Lung (tissue), 12 donors: ENCODE measurements around the gene ATXN2. TPM values are rescaled to one million over a fixed set of nuclear protein-coding genes. Genes with fewer than 3 reads are reported as not detected.

Experiments
- ATAC-seq: fragments of 200-7000 bp; cut with Tn5 transposase; one replicate; pipeline ENCODE4 v1.9.1; 2020; ENCODE audit warnings: moderate number of reproducible peaks; ENCODE audit not compliant: insufficient read depth, low FRiP score
- DNase-seq, 3 donors: peaks; one replicate each; pipeline ENCODE4 v3.0.0-alpha.2; 2013 to 2017
- H3K27ac ChIP-seq, 2 donors: one replicate each; pipeline ENCODE4 v1.5.1; 2013; ENCODE audit warnings: mild to moderate bottlenecking in 2 of 2, moderate library complexity in 2 of 2, control low read depth in 1 of 2, inconsistent platforms in 1 of 2, low read depth in 1 of 2, low read length in 1 of 2
- H3K27me3 ChIP-seq, 3 donors: one replicate each; pipeline ENCODE4 v1.5.1; 2013; ENCODE audit warnings: low read length in 2 of 3; ENCODE audit not compliant: control insufficient read depth in 3 of 3, insufficient read depth in 3 of 3
- H3K36me3 ChIP-seq, 4 donors: one replicate each; pipeline ENCODE4 v1.5.1; 2013; ENCODE audit warnings: low read length in 4 of 4, mild to moderate bottlenecking in 1 of 4, moderate library complexity in 1 of 4; ENCODE audit not compliant: control insufficient read depth in 4 of 4, insufficient read depth in 4 of 4
- H3K4me1 ChIP-seq, 5 donors: one replicate each; pipeline ENCODE4 v1.5.1; 2013; ENCODE audit warnings: low read length in 5 of 5, mild to moderate bottlenecking in 2 of 5, moderate library complexity in 1 of 5; ENCODE audit not compliant: control insufficient read depth in 5 of 5, insufficient read depth in 5 of 5
- H3K4me3 ChIP-seq: one replicate; pipeline ENCODE4 v1.5.1; 2013; ENCODE audit warnings: mild to moderate bottlenecking, control low read depth, moderate library complexity
- H3K9ac ChIP-seq, 2 donors: one replicate each; pipeline ENCODE4 v1.5.1; 2013; ENCODE audit warnings: low read length in 2 of 2, control low read depth in 1 of 2; ENCODE audit not compliant: insufficient read depth in 1 of 2
- H3K9me3 ChIP-seq, 4 donors: one replicate each; pipeline ENCODE4 v1.5.1; 2013; ENCODE audit warnings: low read length in 3 of 4, mild to moderate bottlenecking in 1 of 4, moderate library complexity in 1 of 4; ENCODE audit not compliant: control insufficient read depth in 4 of 4, insufficient read depth in 3 of 4
- WGBS, 2 donors: extraction: QIAGEN DNeasy Blood & Tissue Kit; methylation state at CpG; one replicate each; pipeline ENCODE4 v1.1.7; 2013; 5-methylcytosine and 5-hydroxymethylcytosine counted together
- polyA plus RNA-seq, 2 donors: library from polyadenylated mRNA; stranded (reverse); fragments of 200-250 nt; gene quantifications; one replicate each; pipeline ENCODE4 v1.2.1, GENCODE V29; 2013
- total RNA-seq, 2 donors: library from RNA; depleted of rRNA in 1 of 2; stranded (reverse); fragments of >200 nt in 1 of 2; gene quantifications; one replicate each; pipeline ENCODE4 v1.2.1, GENCODE V29; 2014 to 2021
- TF ChIP-seq, protein P1 (sequence below): IDR thresholded peaks from 2 replicates; pipeline ENCODE4 v1.5.1; 2012; ENCODE audit warnings: mild to moderate bottlenecking; ENCODE audit errors: control extremely low read depth, extremely low read depth
- donor health status: control.
- donor health status: control.
- donor health status: Bipolar disorder and iron deficiency.
- donor health status: healthy.
- donor health status: DM: yes; HTN: yes; CAD: no.

ATXN2 gene
- total and polyA plus RNA-seq, 4 donors = 18.0 to 100 (median 43.5) TPM

DNA sequence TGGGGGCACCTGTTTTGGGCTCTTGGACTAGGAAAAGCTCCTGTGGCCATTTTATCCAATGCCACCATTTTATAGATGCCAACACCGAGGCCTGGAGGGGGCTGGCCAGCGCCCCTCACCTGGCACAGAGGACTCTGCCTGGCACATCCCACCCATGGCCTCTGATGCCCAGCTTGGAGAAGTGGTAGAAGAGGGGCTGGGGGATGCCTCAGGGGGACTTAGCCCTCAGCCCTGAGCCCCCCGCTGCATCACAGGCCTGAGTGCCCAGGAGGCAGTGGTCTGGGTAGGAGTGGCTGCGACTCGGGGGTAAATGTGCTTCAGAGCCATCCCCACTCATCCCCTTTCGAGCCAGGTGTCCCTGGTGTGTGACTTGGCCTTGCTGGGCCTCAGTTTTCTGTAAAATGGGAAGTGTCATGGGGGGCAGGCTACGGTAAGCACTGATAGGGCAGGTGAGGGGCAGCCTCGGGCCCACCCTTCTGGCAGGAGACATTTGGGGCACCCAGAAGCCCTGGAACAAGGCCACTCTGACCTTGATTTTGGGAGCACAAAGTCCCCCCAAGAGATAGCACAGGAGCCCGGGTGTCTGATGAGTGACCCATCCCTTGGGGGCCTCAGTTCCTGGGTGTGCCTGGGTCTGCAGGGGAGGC, 170.9 kb downstream of the ATXN2 start:
- Histone ChIP-seq H3K27me3 (no peaks in the 10 kb centered on the region), H3K4me3 (no peak overlapping the region), H3K36me3 (peaks cover 0 to 10% (median 0%) of the 10 kb centered on the region in 4 donors), H3K9ac (no peak overlapping the region), H3K4me1 (peaks cover 0 to 50% (median 0%) of the 10 kb centered on the region in 5 donors), H3K9me3 (no peaks in the 10 kb centered on the region), H3K27ac (peak overlapping the region; percentile 5 to 55)
- no peak for ATAC-seq
- TF ChIP-seq, protein P1, sequence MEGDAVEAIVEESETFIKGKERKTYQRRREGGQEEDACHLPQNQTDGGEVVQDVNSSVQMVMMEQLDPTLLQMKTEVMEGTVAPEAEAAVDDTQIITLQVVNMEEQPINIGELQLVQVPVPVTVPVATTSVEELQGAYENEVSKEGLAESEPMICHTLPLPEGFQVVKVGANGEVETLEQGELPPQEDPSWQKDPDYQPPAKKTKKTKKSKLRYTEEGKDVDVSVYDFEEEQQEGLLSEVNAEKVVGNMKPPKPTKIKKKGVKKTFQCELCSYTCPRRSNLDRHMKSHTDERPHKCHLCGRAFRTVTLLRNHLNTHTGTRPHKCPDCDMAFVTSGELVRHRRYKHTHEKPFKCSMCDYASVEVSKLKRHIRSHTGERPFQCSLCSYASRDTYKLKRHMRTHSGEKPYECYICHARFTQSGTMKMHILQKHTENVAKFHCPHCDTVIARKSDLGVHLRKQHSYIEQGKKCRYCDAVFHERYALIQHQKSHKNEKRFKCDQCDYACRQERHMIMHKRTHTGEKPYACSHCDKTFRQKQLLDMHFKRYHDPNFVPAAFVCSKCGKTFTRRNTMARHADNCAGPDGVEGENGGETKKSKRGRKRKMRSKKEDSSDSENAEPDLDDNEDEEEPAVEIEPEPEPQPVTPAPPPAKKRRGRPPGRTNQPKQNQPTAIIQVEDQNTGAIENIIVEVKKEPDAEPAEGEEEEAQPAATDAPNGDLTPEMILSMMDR = no peak
- no peak for DNase-seq
- WGBS, 2 donors = 70 to 73% methylated on average over 9 of the region's 9 CpGs

DNA sequence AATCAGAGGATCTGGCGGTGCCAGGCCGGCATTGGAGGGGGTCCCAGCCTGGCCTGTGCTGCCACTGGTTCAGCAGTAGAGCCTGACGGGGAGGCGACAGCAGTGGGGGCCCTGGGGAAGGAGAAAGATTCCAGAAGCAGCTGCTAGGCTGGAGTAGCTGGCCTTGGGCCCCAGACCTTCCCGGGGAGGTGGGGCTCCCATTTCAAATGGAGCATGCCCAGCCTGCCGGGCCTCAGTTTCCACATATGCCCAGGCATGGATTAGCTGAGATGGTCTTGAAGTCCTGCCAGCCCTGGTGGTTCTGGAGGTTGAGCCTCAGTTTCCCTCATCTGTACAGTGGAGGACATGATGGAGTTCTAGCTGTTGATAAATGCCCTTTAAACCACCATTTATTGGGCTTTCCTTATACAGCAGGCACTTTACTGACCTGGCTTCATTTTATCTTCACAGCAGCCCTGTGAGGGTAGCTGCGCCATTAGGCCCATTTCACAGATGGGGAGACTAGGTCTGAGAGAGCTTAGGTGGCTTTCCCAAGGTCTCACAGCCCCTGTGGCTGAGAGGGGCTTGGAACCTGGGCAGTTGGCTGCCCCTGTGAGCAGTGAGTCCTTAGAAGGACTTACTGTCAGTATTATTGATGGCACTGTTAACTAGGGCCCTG, 171.6 kb downstream of the ATXN2 start:
- H3K27ac ChIP-seq = peak overlapping the region in 1 of 2 donors; percentile 37
- WGBS, 2 donors = 88 to 95% methylated on average over 7 of the region's 7 CpGs

DNA sequence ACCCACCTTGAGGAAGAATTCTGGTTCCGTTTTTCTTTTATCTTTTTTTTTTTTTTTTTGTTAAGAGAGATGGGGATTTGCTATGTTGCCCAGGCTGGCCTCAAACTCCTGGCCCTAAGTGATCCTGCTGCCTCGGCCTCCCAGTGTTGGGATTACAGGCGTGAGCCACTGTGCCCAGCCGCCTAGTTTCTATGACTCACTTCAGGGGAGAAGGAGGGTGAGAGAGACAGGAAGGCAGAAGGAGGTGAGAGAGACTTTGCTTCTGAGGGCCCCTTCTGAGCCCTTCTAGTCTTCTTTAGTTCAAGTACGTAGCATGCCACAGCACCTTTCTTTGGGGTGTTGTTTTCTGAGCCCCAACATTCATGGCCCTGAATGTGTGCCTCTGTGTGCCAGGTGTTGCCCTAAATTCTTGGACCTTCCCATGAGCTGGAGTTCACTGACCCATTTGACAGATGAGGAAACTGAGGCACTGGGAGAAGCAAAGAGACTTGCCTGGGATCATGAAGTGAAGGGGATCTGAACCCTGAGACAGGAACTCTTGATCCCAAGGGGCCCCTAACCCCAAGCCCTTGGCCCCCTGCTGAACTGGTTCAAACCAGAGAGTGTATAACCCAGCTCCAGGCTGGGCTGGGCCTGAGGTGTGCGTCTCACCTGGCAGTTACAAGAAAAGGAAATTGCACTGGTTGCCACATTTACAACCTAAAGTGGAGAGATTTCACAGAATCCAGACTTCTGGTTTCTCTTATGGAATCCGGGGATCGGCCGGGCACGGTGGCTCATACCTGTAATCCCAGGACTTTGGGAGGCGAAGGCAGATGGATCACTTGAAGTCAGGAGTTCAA, 172.6 kb downstream of the ATXN2 start:
- peak overlapping the region; percentile 55 to 82 for H3K27ac ChIP-seq
- no peak overlapping the region for H3K9ac ChIP-seq
- peaks cover 0 to 48% (median 0%) of the 10 kb centered on the region in 5 donors for H3K4me1 ChIP-seq

More for the DNA sequence above, 171.6 kb downstream of the ATXN2 start:
- H3K9ac ChIP-seq = no peak overlapping the region
- peaks cover 0 to 50% (median 0%) of the 10 kb centered on the region in 5 donors for H3K4me1 ChIP-seq
- H3K4me3 ChIP-seq = no peak overlapping the region
- ATAC-seq = no peak
- H3K36me3 ChIP-seq = peaks cover 0 to 10% (median 0%) of the 10 kb centered on the region in 4 donors
- no peaks in the 10 kb centered on the region for H3K27me3 ChIP-seq
- TF ChIP-seq, protein P1 = no peak
- H3K9me3 ChIP-seq = no peaks in the 10 kb centered on the region
- no peak for DNase-seq

More for the DNA sequence above, 172.6 kb downstream of the ATXN2 start:
- no peak for DNase-seq
- Histone ChIP-seq H3K27me3 (no peaks in the 10 kb centered on the region), H3K36me3 (peaks cover 0 to 10% (median 0%) of the 10 kb centered on the region in 4 donors), H3K4me3 (no peak overlapping the region), H3K9me3 (no peaks in the 10 kb centered on the region)
- ATAC-seq = no peak
- WGBS, 2 donors = 63 to 77% methylated on average over 11 of the region's 11 CpGs
- TF ChIP-seq, protein P1 = no peak
